SKM-1 (cell line): ENCODE measurements around the gene FAT3.

Experiments used
- DNase-seq: peaks from one replicate; lab custom pipeline; 2025; ENCODE audit not compliant: unreplicated experiment; lab: John Stamatoyannopoulos, UW

FAT3 gene

DNA sequence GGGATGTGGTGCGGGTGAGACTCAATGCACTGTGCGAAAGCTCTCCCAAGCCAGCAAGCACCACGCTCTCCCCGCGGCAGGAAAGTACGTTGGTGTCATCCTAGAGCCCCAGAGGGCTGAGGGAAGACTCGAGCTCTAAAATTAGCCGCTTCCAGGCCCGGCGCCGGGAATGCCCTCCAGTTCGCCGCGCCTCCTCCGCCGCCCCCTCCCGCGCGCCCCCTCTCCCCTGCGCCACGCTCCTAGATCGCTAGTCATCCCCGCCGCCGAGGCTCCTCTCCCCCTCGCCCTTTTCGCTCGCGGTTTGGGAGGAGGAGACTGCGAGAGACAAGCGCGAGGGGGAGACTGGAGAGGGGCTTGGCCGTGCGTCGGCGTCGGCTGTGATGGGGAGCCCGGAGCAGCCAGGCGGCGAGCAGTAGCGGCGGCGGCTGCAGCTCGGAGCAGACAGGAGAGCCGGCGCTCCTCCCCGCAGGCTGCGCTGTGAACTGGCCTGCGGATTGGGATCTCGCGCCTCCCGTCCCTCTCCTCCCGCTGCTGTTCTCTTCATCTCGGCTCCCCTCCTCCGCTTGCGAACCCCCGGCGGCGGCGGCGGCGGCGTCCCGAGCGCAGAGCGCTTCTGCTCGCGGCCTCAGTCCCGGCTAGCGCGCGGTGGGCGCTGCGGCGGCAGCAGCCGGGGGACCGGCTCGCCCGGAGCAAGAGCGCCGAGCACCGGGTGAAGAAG, at the start of gene FAT3:
TSS of gene FAT3 (plus strand) at position 412 of the 718 bp plus-strand sequence. CDS start 127,295 bp downstream, outside the sequence.
- no peak for DNase-seq

DNA sequence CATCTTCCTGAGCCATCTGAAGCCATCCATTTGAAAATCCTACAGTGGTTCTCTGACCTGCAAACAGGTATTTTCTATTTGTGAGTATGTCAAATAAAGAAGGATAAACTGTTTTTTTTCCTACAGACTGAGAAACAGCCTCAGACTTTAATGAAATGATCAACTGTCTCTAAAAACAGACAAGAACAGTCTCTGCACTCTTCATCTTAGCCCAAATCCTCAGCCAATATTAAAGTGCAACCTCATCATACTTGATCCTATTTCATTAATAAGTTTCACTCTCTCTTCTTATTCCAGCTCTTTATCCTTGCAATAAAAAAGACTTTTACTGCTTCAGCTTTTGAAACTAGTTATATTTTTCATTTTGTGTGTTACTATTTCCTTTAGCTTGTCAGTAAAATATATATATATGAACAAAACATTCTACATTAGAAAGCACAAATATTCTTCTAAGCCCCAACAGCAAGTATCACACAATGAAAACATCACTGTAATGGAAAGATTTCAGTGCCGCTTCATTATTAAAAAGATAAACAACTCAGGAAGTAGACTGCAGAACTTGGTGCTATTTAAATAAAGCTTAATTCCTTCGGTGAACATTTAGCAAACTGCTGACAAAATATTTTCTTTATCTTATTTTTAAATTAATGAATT, 45.5 kb upstream of the FAT3 start:
- DNase-seq, result no peak

DNA sequence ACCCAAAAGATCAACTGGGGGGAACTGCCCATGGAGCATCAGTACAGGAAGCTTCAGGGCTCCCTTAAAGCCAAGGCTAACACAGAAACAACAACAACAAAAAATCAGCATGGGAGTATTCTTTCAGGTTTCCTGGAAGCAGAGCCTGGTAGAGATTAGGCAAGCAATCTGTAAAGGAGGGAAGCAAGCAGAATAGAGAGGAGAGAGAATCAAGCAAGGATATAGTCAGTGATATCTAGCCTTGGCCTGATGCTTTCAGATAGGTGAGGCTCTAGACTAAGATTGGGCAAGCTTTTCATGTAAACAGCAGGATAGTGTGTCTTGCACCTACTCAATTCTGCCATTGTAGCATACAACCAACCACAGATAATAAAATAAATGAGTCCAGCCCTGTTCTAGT, 44.4 kb upstream of the FAT3 start:
- DNase-seq, result no peak

DNA sequence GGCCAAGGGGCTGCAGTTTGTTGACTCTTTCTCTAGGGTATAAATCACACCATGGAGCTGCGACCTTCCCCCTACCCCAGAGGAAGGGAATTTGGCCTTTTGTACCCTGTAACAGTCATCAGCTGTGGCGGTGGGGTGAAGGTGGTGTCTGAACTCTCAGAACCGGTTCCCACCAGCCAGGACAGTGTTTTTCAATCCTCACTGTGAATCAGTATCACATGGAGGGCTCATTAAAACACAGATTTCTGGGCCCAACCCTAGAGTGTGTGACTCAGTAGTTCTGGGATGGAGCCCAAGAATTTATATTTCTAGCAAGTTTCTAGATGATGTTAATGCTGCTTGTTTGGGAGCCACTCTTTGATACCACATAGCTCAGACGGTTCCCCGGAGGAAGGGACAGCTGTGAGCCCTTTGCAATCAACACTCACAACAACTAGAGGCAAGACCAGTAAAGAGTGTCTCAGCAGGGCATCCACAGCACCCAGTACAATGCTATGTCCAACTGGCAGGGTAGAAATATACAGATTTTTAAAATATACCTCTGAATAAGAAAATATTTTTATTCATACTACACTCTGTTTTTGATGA, 43.9 kb upstream of the FAT3 start:
- DNase-seq, result no peak

DNA sequence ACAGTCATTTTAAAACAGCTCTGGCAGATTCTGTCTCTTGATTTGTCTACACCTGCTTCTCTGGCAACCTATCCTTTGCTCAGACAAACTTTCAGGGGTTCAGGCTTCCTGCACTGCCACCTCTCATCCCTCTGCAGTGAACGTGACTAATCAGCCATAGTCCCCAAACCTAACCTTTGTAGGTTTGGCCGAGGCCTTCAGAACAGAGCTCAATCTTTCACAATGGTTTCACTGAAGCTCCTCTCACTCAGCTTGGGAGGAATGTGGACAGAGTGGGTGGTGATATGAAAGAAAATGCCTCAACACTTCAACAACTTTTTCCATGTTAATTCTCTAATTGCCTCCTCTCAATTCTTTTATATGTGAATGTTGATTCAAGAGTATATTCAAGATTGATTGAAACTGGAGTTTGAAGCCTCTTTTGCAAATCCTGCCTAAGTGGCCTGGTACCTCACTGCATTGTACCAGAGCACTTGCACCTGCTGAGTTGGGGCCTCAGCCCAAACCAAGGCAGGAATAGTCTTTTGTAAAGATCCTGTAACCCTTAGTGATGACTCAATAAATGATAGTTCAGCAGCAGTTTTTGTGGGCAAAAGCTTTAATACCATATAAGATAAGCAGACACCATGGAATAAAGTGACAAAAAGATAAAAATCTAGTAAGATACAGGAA, 33.9 kb upstream of the FAT3 start:
- DNase-seq, result no peak

DNA sequence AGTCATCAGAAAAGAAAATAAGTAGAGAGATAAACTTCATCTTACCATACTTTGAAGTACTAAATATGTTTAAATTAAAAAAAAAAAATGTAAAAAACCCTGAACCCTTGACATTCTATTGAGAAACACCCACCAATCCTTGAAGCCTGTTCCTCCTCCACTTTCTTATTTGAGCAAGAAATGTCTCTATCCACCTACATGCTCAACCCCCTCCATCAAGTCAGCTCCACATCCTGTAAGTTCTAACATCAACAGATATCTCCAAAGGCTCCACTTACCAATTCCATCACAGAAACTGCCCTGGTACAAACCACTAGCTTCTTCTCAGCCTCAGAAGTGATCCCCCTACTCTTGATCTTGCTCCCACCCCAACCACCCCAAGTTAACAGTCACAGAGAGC, 32.5 kb upstream of the FAT3 start:
- no peak for DNase-seq

DNA sequence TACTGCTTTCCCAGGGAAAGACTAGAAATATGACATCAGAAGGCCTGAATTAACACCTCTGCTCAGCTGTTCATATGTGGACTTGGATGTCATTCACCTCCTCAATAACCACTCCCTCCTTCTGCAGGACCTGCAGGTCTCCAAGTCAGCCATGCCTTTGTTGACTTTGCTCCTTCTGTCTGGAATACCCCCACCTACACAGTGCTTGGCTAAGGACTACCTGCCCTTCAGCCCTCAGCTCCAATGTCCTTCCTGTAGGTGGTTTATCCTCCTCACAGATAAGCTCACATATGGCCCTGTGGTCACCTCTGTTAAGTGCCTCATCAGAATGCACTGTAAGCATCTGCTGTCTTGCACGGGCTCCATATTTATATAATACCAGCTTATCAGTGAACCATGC, 26.4 kb upstream of the FAT3 start:
- DNase-seq, result no peak

DNA sequence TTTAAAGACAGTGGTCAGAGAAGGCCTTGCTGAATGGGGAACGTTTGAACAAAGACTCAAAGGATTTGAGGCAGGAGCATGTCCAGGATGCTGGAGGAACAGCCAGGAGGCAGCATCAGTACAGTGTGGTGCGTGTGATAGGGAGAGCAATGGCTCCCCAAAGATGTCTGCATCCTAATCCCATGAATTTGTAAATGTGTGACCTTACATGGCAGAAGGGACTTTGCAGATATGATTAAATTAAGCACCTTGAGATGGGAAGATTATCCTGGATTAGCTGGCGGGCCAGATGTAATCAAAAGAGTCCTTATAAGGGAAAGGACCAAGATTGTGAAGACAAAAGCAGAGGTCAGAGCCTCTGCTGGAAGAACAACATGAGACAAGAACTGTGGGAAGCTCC, 24.6 kb upstream of the FAT3 start:
- DNase-seq, result no peak

DNA sequence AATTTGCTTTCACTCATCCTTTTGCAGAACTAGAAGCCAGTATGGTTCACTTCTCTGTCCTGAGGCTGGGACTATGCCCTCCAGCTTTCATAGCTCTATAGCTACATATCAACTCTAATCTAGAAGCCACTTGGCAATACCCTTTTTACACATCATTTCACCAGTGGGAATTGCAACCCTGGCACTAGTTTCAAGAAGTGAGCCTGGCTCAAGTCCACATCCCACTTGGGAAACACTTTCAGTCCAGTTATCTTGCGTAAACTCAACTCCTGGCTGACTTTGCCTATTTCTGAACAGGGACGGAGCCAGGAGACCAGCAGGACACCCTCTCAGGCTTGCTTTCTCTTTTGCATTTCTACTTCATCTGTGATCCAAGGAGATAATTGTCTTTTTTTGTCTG, 19.9 kb upstream of the FAT3 start:
- DNase-seq, result no peak

DNA sequence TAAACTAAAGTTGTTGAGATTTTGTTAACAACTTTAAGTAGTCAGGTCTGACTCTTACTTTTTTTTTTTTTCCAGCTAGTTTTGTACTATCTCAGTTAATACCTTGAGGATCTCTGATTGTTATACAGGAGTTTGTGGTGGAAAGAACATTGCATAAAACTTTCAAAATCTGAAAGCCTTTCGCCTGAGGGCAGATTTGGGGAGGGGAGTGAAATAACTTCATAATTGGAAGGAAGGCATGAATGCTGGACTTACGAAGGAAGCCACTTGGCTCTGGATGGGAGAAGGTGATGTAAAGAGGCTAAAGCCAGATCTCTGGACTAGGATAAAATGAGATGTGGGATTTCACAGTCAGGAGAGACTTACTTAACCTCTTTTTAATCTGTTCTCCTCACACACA, 18.2 kb upstream of the FAT3 start:
- no peak for DNase-seq

DNA sequence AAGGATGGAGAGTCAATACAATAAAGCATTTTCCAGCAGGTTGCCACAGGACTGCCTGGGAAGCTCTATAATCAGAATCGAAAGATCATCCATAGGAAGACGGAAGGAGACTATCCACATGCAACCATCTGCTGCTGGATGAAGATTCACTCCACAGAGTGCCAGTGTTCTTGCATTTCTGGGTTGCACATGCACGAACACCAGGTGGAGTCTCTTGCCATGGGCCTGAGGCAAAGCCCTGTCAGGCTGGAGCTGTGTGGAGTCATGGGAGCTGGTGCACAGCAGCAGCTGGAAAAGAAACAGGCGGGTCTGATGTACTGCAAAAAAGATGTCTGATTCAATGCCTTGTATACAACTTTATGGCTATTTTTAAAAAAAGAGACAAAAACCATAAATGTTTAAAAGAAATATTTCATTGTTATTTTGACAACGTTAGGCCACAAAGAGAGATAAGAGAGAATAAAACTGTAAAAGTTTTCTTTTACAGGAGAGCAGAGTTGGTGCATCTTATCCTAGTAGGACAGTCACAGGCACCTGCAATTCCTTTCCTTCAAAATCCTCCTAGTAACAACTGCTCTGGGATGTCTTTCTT, 12.9 kb upstream of the FAT3 start:
- no peak for DNase-seq

DNA sequence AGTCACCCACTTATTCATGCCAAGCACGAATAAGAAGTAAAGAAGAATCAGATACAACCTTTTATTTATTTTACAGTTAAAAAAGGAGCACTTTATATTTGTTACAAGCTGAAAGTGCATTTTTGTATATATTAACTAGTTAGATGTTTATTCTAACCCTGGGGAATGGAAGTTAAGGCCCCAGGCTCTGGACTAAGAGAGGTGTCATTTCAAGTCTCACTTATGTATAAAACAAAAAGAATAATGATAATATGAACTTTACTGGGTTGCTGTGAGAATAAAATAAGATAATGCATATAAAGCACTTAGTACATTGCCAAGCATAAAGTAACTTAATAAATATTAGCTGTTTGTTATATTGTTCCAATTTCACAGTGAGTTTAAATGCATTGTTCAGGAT, 12.1 kb upstream of the FAT3 start:
- no peak for DNase-seq

DNA sequence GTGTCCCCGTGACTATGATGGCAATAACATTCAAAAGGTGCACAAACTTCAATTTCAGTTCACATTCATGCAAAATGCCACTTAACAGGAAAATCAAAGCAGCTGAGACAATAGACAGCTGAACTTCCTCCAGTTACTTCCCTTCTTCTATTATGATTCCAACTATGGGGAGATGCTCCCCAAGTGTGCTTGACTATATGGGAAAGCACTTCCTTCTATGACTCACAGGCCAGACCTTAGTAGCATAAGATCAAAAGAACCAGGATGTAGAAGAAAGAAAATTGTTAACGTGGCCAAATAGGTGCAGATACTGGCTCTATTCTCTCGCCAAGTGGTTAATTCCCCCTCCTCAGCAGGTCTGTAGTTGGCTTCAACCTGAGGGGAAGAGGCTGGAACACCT, 7.8 kb upstream of the FAT3 start:
- DNase-seq, result no peak

DNA sequence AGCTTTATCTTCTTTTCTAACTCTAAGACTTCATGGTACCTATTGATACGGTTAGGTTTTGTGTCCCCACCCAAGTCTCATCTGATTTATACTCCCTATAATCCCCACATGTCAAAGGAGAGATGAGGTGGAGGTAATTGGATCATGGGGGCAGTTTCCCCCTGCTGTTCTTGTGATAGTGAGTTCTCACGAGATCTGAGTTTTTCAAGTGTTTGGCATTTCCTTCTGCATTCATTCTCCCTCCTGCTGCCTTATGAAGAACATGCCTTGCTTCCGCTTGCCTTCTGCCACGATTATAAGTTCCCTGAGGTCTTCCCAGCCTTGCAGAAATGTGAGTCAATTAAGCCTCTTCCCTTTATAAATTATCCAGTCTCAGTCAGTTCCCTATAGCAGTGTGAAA, 5.1 kb upstream of the FAT3 start:
- no peak for DNase-seq

DNA sequence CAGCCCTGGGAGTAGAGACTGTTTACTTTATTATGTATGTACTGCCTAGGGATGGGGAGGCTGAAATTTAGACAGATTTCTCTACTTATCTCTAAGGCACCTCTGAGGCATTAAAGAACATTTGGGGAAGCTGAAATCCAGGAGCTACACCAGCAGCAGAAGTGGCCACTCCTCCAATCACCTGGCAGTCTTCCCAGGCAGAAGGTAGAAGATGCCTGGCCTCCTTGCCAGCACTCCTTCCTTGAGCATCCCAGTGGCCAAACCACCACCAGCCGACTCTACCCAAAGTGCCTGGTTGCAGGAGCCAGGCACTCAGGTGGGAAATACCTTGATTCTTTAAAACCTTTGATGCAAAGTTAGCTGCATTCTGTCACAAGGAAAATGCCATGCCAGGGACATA, 1.9 kb upstream of the FAT3 start:
- DNase-seq, result no peak

DNA sequence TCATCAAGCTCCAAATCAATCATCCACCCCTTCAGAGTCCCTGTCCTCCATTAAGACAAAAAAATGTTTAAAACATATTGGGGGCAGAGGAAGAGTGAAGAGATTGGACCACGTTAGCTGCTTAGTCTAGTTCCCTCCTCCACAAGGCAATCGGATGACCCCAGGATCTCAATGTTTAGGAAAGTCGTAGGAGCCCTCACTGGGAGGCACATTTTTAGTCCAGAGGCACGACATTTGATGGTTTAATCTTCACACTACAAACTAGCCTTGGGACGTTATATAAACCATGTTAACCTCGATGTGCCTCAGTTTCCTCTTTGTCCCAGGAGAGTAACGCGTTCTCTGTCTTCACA, 588 bp upstream of the FAT3 start:
- no peak for DNase-seq

DNA sequence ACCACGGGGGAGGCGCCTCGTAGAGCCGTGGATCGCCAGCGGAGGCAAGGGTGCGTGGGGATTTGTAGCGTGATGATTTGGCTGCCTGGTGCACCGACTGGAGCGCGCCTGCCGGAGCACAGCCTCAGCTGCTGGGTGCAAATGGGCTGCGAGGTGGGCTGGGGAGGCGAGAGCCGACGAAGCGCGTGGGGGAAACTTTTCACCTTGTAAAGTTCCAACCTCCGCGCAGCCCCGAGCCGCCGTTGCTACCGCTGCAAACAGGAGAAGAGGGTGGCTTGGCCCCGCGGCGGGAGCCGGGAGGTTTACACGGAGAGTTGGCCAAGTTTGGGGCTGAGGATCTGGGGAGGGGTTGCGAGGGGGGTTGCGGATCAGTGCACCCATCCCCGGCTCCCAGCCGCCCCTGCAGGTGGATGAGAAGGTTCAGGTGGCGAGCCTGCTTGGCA, 528 bp downstream of the FAT3 start:
- DNase-seq, result no peak

DNA sequence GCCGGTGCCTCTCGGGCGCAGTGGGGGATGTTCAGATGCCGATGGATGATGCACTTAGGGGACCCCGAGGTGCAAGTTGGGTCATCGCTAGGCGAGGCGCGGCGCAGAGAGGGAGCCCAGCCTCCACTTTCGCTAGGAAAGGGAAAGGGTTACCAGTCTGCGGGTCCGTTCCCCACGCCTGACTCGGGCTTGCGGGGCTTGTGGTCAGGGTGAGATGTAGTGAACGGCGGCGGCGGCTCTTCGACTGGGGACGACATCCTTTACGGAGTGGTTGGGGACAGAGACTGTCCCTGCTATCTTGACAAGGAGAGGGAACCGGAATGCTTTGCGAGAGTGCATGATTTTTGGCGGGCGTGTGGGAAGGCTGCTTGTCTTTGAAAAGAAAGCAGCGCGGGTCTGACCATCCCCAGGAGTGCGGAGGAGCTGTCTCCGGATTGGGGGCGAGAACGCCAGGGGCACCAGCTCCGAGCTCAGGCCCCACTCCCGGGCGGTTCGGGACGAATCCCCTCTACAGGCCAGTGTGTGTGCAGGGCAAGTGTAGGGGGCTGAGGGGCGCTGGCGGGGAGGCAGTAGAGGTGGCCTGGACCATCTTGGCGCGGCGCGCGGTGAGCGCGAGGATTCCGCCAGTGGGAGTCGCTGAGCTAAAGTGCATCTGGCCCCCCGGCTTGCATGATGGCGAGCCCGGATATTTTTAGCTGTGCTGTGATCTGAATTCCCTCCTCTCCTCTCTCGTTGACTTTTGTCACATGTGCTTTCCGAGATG, 1.1 kb downstream of the FAT3 start:
- DNase-seq, result no peak

DNA sequence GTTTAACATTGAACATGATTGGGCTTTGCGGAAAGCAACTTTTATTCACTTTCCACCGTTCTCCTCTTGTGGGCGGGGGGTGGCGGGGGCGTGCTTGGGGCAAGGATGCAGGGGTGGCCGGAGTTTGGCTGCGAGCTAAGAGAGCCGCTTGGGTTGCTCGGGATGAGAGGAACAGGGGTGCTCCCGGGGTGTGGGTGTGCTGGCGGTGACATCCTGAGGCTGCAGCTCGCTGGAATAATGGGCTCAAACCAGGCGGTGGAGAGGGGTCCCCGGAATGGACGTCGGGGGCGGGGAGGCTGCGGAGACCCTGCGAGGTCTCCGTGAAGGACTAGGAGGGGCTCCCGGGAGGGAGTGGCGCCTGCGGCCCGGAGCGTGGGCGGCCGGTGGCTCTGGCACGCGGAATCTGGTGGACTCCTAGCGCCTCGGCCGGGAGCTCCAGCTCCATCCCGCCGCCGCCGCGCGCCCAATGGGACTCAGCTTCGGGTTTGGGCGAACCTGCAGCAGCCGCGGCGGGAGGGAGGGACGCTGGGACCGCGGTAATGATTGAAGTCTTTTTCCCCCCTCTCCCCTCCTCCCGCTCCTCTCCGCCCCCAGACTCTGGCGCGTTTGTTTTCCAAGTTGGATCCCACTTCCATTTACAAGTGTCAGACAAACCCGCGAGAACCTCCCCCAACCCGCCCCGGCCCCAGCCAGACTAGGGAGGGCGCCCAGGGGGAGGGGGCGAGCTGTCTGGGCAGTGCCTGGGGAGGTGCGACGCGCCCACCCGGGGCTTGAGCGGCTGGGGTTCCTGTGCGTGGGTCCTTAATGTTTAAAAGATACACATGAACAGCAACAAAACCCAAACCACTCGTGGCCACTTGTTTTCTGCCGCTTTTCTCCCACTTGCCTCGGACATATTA, 2.0 kb downstream of the FAT3 start:
- no peak for DNase-seq

DNA sequence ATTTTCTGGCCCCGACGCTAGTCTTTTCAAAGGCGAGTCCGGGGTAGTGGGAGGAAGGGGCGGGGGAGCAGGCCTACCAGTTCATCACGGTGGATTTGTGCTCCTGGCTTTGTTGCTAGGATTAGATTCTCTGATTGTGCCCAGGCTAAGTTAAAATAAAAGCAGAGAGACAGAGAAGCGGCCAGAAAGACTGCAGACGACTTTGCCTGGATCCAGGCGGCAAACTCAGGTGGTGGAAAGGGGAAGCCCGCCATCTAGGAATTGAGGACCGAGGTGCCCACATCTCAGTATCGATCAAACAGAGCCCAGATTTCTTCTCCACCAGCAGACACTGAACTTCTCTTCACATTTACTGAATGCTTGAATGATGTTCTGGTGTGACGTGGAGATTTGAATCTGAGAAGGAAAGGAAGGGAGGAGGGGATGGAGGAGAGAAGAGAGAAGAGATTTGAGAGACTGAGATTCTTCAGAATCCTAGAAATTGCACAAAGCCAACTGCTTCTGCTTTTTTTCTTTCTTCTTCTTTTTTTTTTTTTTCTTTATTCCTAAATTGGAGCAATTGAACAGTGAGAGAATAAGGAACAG, 2.7 kb downstream of the FAT3 start:
- DNase-seq, result no peak
